K562 (cell line): ENCODE measurements around the gene UNC5B. TPM values are rescaled to one million over a fixed set of nuclear protein-coding genes. Genes with fewer than 3 reads are reported as not detected.

ENCODE experiments used
- ATAC-seq: fragments of 200-7000 bp; cut with Tn5 transposase; 3 replicates; pipeline ENCODE4 v1.9.1; 2020; ENCODE audit warnings: moderate library complexity
- BruUV-seq: library from RNA; stranded (reverse); fragments of 400-500 nt; replicated peaks from 2 replicates; lab custom pipeline; 2021; lab: Mats Ljungman, UMichigan
- CTCF ChIA-PET: fragments of 300-600 bp; formaldehyde crosslinking; extraction: SDS; loops from one replicate; lab custom pipeline; 2021; ENCODE audit warnings: low intra/inter-chr PET ratio; lab: Yijun Ruan, JAX
- POLR2A ChIA-PET: fragments of 300-600, 350-650 bp; sonication (Branson Sonifier 250); formaldehyde crosslinking; extraction: SDS; loops from one replicate; lab custom pipeline; 2021; ENCODE audit warnings: antibody characterized with exemption, inconsistent platforms; lab: Yijun Ruan, JAX
- DNase-seq, 4 experiments: peaks; one replicate each; pipeline versions ENCODE4 v3.0.0 to v3.0.0-alpha.2; 2011 to 2018; ENCODE audit warnings: low spot score in 3 of 4, mixed read lengths in 3 of 4; ENCODE audit errors: extremely low read depth in 1 of 4
- FAIRE-seq: peaks from 2 replicates; lab custom pipeline; 2011; peaks lifted over from hg19 to GRCh38; lab: Jason Lieb, UNC
- H2AFZ ChIP-seq: 2 replicates; pipeline ENCODE4 v1.6.0; 2011; ENCODE audit warnings: low read depth, low read length, control low read depth, inconsistent platforms
- H3K27ac ChIP-seq: fragments of 200-600 bp; 3 replicates; pipeline ENCODE4 v1.8.0; 2011; ENCODE audit warnings: low read depth, mild to moderate bottlenecking, control low read depth, inconsistent platforms, low read length, moderate library complexity, mixed read lengths; ENCODE audit errors: extremely low read depth
- H3K27me3 ChIP-seq, 2 experiments: fragments of 300-600 bp in 1 of 2; 2 replicates in 1 of 2; 3 replicates in 1 of 2; pipeline versions ENCODE4 v1.6.0 to v1.8.0; 2011; ENCODE audit warnings: inconsistent platforms in 2 of 2, low read length in 2 of 2, mild to moderate bottlenecking in 1 of 2, mixed read lengths in 1 of 2, moderate library complexity in 1 of 2; ENCODE audit not compliant: control insufficient read depth in 2 of 2, insufficient read depth in 2 of 2
- H3K36me3 ChIP-seq: fragments of 300-600 bp; 3 replicates; pipeline ENCODE4 v1.8.0; 2011; ENCODE audit warnings: mild to moderate bottlenecking, low read length, inconsistent platforms; ENCODE audit not compliant: control insufficient read depth, insufficient read depth
- H3K4me1 ChIP-seq, 2 experiments: fragments of 200-600 bp in 1 of 2; replicated peaks in 1 of 2; 2 replicates in 1 of 2; 3 replicates in 1 of 2; pipeline versions ENCODE4 v1.5.1 to v1.8.0; 2011; ENCODE audit warnings: inconsistent platforms in 2 of 2, low read length in 2 of 2, mild to moderate bottlenecking in 1 of 2, mixed read lengths in 1 of 2, moderate library complexity in 1 of 2; ENCODE audit not compliant: control insufficient read depth in 2 of 2, insufficient read depth in 2 of 2
- H3K4me2 ChIP-seq: 2 replicates; pipeline ENCODE4 v1.6.1; 2011; ENCODE audit warnings: low read length, control low read depth, inconsistent platforms, mixed read lengths; ENCODE audit not compliant: insufficient read depth
- H3K4me3 ChIP-seq: fragments of 200-600 bp; sonication (generic), shearing (Covaris generic); 2 replicates; pipeline ENCODE4 v1.5.1; 2016; ENCODE audit warnings: control low read depth, inconsistent platforms
- H3K79me2 ChIP-seq: fragments of 200-600 bp; 3 replicates; pipeline ENCODE4 v1.8.0; 2011; ENCODE audit warnings: low read length, inconsistent platforms; ENCODE audit not compliant: control insufficient read depth, insufficient read depth
- H3K9ac ChIP-seq, 2 experiments: 2 replicates each; pipeline versions ENCODE4 v1.6.0 to v1.6.1; 2011; ENCODE audit warnings: low read depth in 2 of 2, low read length in 2 of 2, control low read depth in 1 of 2, inconsistent platforms in 1 of 2, mild to moderate bottlenecking in 1 of 2, mixed read lengths in 1 of 2; ENCODE audit not compliant: insufficient read depth in 1 of 2
- H3K9me1 ChIP-seq: one replicate; pipeline ENCODE4 v1.6.0; 2011; ENCODE audit warnings: inconsistent platforms, mild to moderate bottlenecking, low read length, moderate library complexity; ENCODE audit not compliant: control insufficient read depth, insufficient read depth
- H3K9me3 ChIP-seq: replicated peaks from 2 replicates; pipeline ENCODE4 v1.5.1; 2011; ENCODE audit warnings: low read depth, low read length, inconsistent platforms; ENCODE audit not compliant: control insufficient read depth, insufficient read depth
- H4K20me1 ChIP-seq: replicated peaks from 2 replicates; pipeline ENCODE4 v1.6.1; 2011; ENCODE audit warnings: low read length, inconsistent platforms, mixed read lengths; ENCODE audit not compliant: control insufficient read depth, insufficient read depth
- BCOR ChIP-seq: fragments of 450-650 bp; IDR thresholded peaks from 2 replicates; pipeline ENCODE4 v1.6.1; 2016
- CAMTA2 ChIP-seq: fragments of 250-450 bp; sonication (Bioruptor Pico); conservative IDR thresholded peaks from 2 replicates; pipeline ENCODE4 v1.5.1; 2022
- RBM25 ChIP-seq: fragments of 200-400 bp; formaldehyde crosslinking; IDR thresholded peaks from 2 replicates; pipeline ENCODE4 v1.6.1; 2018; ENCODE audit warnings: low read length, low read depth, moderate library complexity; ENCODE audit not compliant: severe bottlenecking
- ZFP36 ChIP-seq: fragments of 150-350 bp; IDR thresholded peaks from 2 replicates; pipeline ENCODE4 v1.6.1; 2018; ENCODE audit warnings: low read length, low read depth; ENCODE audit not compliant: partially characterized antibody
- WGBS: fragments of 100-300 bp; shearing (Covaris generic); methylation state at CpG from one replicate; pipeline ENCODE4 v1.1.6; 2016; ENCODE audit warnings: low coverage, mixed read lengths; ENCODE audit not compliant: insufficient coverage; ENCODE audit errors: missing lambda C conversion rate; 5-methylcytosine and 5-hydroxymethylcytosine counted together
- in situ Hi-C: fragments of 300-500 bp; cut with MboI; formaldehyde crosslinking; loops from 4 replicates; pipeline ENCODE4 v1.15.0; 2018; ENCODE audit warnings: inconsistent platforms, mixed read lengths
- intact Hi-C: fragments of 100-400 bp; cut with micrococcal nuclease; formaldehyde crosslinking; loops from 2 replicates; pipeline ENCODE4 v1.14.2; 2022
- polyA plus RNA-seq, 8 experiments: library from polyadenylated mRNA; depleted of rRNA in 4 of 8; stranded (reverse) in 5 of 8; unstranded in 3 of 8; fragments of >200 nt; fragmentation: Nextera tagmentation in 2 of 8; fragmentation: Illumina TruSeq in 1 of 8; extraction: Ambion mirVana in 2 of 8; extraction: Trizol in 1 of 8; gene quantifications; 2 replicates each; pipeline versions ENCODE4 v1.2.1 to v1.2.3, GENCODE V29; 2011 to 2014; ENCODE audit warnings: inconsistent platforms in 1 of 8, missing spikeins in 1 of 8
- total RNA-seq, 7 experiments: library from RNA; depleted of rRNA in 6 of 7; stranded (reverse); fragments of >200 nt in 6 of 7; fragmentation: Illumina TruSeq in 2 of 7; extraction: Trizol in 2 of 7; gene quantifications; 2 replicates each; pipeline versions ENCODE4 v1.2.1 to v1.2.3, GENCODE V29; 2011 to 2021; ENCODE audit warnings: low replicate concordance in 1 of 7
- TF ChIP-seq, protein P1 (sequence below): fragments of 450-650 bp; IDR thresholded peaks from 2 replicates; pipeline ENCODE4 v1.6.1; 2016; ENCODE audit warnings: antibody characterized with exemption
- TF ChIP-seq, protein P2 (sequence below), 2 experiments: fragments of 200-800 bp in 1 of 2; sonication (Bioruptor generic) in 1 of 2; sonication (generic) in 1 of 2; formaldehyde crosslinking in 1 of 2; IDR thresholded peaks in 1 of 2; conservative IDR thresholded peaks in 1 of 2; 2 replicates each; pipeline versions ENCODE4 v1.5.0 to v1.6.1; 2016 to 2020; ENCODE audit warnings: missing compliant biosample characterization in 1 of 2, missing genetic modification characterization in 1 of 2, missing genetic modification reagents in 1 of 2

UNC5B gene
- total and polyA plus RNA-seq, 9 of the 15 experiments (the other 6 are each of a cell fraction or from before 2014, with no cell fraction given), result 0.10 to 8.4 (median 2.1) TPM

GRCh38 chr10:71235808-71236207 lies 23.4 kb downstream of the UNC5B start:
- Histone ChIP-seq H3K27me3 (peaks cover 0 to 11% of the 10 kb centered on the region in 2 experiments; a peak in 2 of 5 replicates), H3K27ac (no peak overlapping the region)
- TF ChIP-seq, protein P1, sequence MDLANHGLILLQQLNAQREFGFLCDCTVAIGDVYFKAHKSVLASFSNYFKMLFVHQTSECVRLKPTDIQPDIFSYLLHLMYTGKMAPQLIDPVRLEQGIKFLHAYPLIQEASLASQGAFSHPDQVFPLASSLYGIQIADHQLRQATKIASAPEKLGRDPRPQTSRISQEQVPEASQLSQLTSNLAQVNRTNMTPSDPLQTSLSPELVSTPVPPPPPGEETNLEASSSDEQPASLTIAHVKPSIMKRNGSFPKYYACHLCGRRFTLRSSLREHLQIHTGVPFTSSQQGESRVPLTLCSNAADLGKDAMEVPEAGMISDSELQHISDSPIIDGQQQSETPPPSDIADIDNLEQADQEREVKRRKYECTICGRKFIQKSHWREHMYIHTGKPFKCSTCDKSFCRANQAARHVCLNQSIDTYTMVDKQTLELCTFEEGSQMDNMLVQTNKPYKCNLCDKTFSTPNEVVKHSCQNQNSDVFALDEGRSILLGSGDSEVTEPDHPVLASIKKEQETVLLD, result no peak
- TF ChIP-seq BCOR (peak; percentile 41; the same call in 1 of the 2 replicates), CAMTA2 (CRISPR knock-in tag) (no peak), ZFP36 (peak; percentile 75), RBM25 (peak; percentile 66)
- TF ChIP-seq, protein P2, sequence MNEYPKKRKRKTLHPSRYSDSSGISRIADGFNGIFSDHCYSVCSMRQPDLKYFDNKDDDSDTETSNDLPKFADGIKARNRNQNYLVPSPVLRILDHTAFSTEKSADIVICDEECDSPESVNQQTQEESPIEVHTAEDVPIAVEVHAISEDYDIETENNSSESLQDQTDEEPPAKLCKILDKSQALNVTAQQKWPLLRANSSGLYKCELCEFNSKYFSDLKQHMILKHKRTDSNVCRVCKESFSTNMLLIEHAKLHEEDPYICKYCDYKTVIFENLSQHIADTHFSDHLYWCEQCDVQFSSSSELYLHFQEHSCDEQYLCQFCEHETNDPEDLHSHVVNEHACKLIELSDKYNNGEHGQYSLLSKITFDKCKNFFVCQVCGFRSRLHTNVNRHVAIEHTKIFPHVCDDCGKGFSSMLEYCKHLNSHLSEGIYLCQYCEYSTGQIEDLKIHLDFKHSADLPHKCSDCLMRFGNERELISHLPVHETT (CRISPR knock-in tag; conservative IDR thresholded peaks at IDR 0.05 in 1 of 2, IDR thresholded peaks at IDR 0.05 in 1 of 2), result no peak
- TF ChIP-seq, all 486 proteins: peak for 3
- CTCF ChIA-PET, result interaction anchor here (0.6 kb wide), 1 partner anchor 10 kb away, joined by 3 read pairs; no protein-coding TSS in a partner anchor
- Histone ChIP-seq H3K9me3 (no peaks in the 10 kb centered on the region), H3K4me2 (no peak overlapping the region), H3K4me3 (no peak overlapping the region), H3K79me2 (no peaks in the 10 kb centered on the region), H3K9me1 (no peaks in the 10 kb centered on the region), H3K36me3 (no peaks in the 10 kb centered on the region), H2AFZ (no peak overlapping the region), H4K20me1 (peaks cover 4% of the 10 kb centered on the region; the same call in 1 of the 2 replicates), H3K9ac (peak overlapping the region in 1 of 2 experiments; percentile 7; a peak in 2 of 4 replicates), H3K4me1 (peaks cover 40 to 46% of the 10 kb centered on the region in 2 experiments)
- POLR2A ChIA-PET, result interaction anchor here (0.6 to 1.6 kb wide), 5 partner anchors 12 to 31 kb away, joined by 3 to 4 read pairs (median 3); partner anchors contain the start of gene UNC5B
- no TSS peak for BruUV-seq
- no peak for ATAC-seq
- DNase-seq, result no peak
- in situ Hi-C loops (no loop called here), intact Hi-C loops (no loop called here)
- 66% methylated on average over 7 of the region's 7 CpGs for WGBS
- FAIRE-seq, result no peak
